Measurements from ENCODE around the gene MRPL49.

DNA sequence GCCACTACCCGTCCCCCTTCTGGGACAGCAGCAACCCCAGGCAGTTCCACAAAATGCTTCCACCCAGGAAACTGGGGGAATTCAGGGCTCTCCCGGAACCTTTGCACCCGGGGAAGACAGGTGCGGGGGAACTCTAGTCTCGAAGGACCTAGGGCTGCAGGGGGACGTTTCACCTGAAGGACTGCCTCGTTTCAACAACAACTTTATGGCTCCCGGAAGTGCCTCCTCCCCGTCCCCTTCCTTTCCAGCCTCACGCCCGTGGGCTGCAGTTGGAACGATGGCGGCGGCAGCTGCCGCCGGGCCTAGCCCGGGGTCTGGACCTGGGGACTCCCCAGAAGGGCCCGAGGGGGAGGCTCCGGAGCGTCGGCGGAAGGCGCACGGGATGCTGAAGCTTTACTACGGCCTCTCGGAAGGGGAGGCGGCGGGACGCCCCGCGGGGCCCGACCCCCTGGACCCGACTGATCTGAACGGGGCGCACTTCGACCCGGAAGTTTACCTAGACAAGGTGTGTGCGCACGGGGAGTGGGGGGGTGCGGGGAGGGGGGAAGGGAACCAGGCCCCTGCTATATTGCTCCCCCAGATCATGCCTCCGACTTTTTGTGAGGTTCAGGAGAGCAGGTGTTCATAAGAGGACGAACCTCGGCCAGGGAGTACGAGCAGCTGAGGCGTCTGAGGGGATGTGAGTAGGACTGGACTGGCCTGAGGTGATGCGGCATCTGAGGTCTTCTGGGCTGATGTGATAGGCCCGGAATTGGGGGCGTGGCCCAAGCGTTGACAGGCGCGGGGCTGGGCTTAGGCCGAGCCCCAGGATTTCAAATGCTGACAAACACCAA, 25.9 kb upstream of the MRPL49 start, which contains the start of gene VPS51:
- peak; percentile 59 to 71 for TF ChIP-seq POLR2A (IDR thresholded peaks at IDR 0.05)
- TF ChIP-seq, protein P1, sequence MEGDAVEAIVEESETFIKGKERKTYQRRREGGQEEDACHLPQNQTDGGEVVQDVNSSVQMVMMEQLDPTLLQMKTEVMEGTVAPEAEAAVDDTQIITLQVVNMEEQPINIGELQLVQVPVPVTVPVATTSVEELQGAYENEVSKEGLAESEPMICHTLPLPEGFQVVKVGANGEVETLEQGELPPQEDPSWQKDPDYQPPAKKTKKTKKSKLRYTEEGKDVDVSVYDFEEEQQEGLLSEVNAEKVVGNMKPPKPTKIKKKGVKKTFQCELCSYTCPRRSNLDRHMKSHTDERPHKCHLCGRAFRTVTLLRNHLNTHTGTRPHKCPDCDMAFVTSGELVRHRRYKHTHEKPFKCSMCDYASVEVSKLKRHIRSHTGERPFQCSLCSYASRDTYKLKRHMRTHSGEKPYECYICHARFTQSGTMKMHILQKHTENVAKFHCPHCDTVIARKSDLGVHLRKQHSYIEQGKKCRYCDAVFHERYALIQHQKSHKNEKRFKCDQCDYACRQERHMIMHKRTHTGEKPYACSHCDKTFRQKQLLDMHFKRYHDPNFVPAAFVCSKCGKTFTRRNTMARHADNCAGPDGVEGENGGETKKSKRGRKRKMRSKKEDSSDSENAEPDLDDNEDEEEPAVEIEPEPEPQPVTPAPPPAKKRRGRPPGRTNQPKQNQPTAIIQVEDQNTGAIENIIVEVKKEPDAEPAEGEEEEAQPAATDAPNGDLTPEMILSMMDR (IDR thresholded peaks at IDR 0.05), result peak in 1 of 6 experiments; percentile 19
